ENCODE data around the gene CCL14. TPM values are rescaled to one million over a fixed set of nuclear protein-coding genes. Genes with fewer than 3 reads are reported as not detected.
"Not testable (repeated sequence)": the region's sequence is repeated elsewhere in the genome, so short reads cannot be mapped to it uniquely, and the experiment has no call there.

The CCL14 gene
- total RNA-seq, 1 donor from 2014 or later, result not detected

- Mint-ChIP-seq H3K4me1 (no peaks in the 10 kb centered on the region), H3K36me3 (ENCODE audit: low read depth) (no peaks in the 10 kb centered on the region), H3K27me3 (peaks cover 6% of the 10 kb centered on the region), H3K27ac (no peak overlapping the region), H3K9me3 (no peaks in the 10 kb centered on the region), H3K4me3 (no peak overlapping the region)
- DNase-seq, result no peak
- intact Hi-C loops (cut with micrococcal nuclease), result no loop called here
Observed at GRCh38 chr17:35944151-35944550, 42.4 kb downstream of the CCL14 start.

GRCh38 chr17:35943537-35943936 lies 43.0 kb downstream of the CCL14 start, which contains the start of gene LYZL6:
TSS of gene LYZL6 (minus strand) at chr17:35943713. CDS start at chr17:35939356, 4,357 bp downstream.
- H3K36me3 Mint-ChIP-seq (ENCODE audit: low read depth), result no peaks in the 10 kb centered on the region

GRCh38 chr17:35942588-35943186 lies 43.8 kb downstream of the CCL14 start:
- Mint-ChIP-seq H3K9me3 (no peaks in the 10 kb centered on the region), H3K27ac (no peak overlapping the region), H3K4me3 (no peak overlapping the region), H3K27me3 (peaks cover 8% of the 10 kb centered on the region), H3K4me1 (no peaks in the 10 kb centered on the region), H3K36me3 (ENCODE audit: low read depth) (no peaks in the 10 kb centered on the region)
- no peak for DNase-seq
- intact Hi-C loops (cut with micrococcal nuclease), result no loop called here

More at GRCh38 chr17:35943537-35943936, 43.0 kb downstream of the CCL14 start, which contains the start of gene LYZL6:
- intact Hi-C loops (cut with micrococcal nuclease), result no loop called here
- Mint-ChIP-seq H3K27ac (no peak within 1 kb of the TSS), H3K27me3 (peaks cover 8% of the 10 kb centered on the region), H3K4me1 (no peaks in the 10 kb centered on the region), H3K9me3 (no peaks in the 10 kb centered on the region), H3K4me3 (no peak within 1 kb of the TSS)
- no peak for DNase-seq

- H3K4me3 Mint-ChIP-seq; H3K4me1 Mint-ChIP-seq; H3K9me3 Mint-ChIP-seq; DNase-seq; H3K36me3 Mint-ChIP-seq (ENCODE audit: low read depth); H3K27ac Mint-ChIP-seq; intact Hi-C loops (cut with micrococcal nuclease): not testable (repeated sequence)
- peaks cover 16% of the 10 kb centered on the region for H3K27me3 Mint-ChIP-seq
Observed at GRCh38 chr17:35938492-35938891, 48.0 kb downstream of the CCL14 start.

GRCh38 chr17:35936063-35936462 lies 50.5 kb downstream of the CCL14 start:
- Mint-ChIP-seq H3K4me3 (no peak overlapping the region), H3K36me3 (ENCODE audit: low read depth) (no peaks in the 10 kb centered on the region), H3K9me3 (no peaks in the 10 kb centered on the region), H3K27me3 (peaks cover 14% of the 10 kb centered on the region), H3K4me1 (peaks cover 1% of the 10 kb centered on the region), H3K27ac (no peak overlapping the region)
- no peak for DNase-seq
- intact Hi-C loops (cut with micrococcal nuclease), result no loop called here

- Mint-ChIP-seq H3K27me3 (peaks cover 10% of the 10 kb centered on the region), H3K4me1 (peaks cover 13% of the 10 kb centered on the region), H3K36me3 (ENCODE audit: low read depth) (peaks cover 1% of the 10 kb centered on the region), H3K27ac (no peak overlapping the region), H3K4me3 (no peak overlapping the region), H3K9me3 (no peaks in the 10 kb centered on the region)
- intact Hi-C loops (cut with micrococcal nuclease), result no loop called here
- DNase-seq, result no peak
Observed at GRCh38 chr17:35934760-35935159, 51.8 kb downstream of the CCL14 start.

Other genes starting within 250 kb of the CCL14 start
- gene GAS2L2, start 233.5 kb downstream of the CCL14 start, total RNA-seq, result not detected in 2 replicates
- not detected in 2 replicates for gene C17orf50, start 225.8 kb downstream of the CCL14 start, total RNA-seq
- not detected in 2 replicates for gene MMP28, start 191.1 kb downstream of the CCL14 start, total RNA-seq
- gene TAF15, start 177.2 kb downstream of the CCL14 start, total RNA-seq, result 326 and 338 TPM in 2 replicates
- 0.14 TPM in 1 of 2 replicates, not detected in the other for gene HEATR9, start 117.8 kb downstream of the CCL14 start, total RNA-seq
- gene CCL5, start 106.4 kb downstream of the CCL14 start, total RNA-seq, result 19.6 and 20.7 TPM in 2 replicates
- gene RDM1, start 56.0 kb downstream of the CCL14 start, total RNA-seq, result 2.6 and 2.9 TPM in 2 replicates
- not detected in 2 replicates for gene LYZL6, start 43.0 kb downstream of the CCL14 start, total RNA-seq
- gene CCL16, start 5.2 kb downstream of the CCL14 start, total RNA-seq, result not detected in 2 replicates
- not detected in 2 replicates for gene CCL15, start 14.8 kb upstream of the CCL14 start, total RNA-seq
- not detected in 2 replicates for gene CCL23, start 31.2 kb upstream of the CCL14 start, total RNA-seq
- not detected in 2 replicates for gene CCL18, start 77.5 kb upstream of the CCL14 start, total RNA-seq
- 403 and 414 TPM in 2 replicates for gene CCL3, start 103.4 kb upstream of the CCL14 start, total RNA-seq
- gene CCL4, start 117.1 kb upstream of the CCL14 start, total RNA-seq, result 351 and 370 TPM in 2 replicates
- 8.9 and 9.8 TPM in 2 replicates for gene TBC1D3B, start 189.9 kb upstream of the CCL14 start, total RNA-seq
- gene CCL3L1, start 210.0 kb upstream of the CCL14 start, total RNA-seq, result 4.4 and 4.5 TPM in 2 replicates
- 11.5 and 11.9 TPM in 2 replicates for gene CCL4L2, start 224.3 kb upstream of the CCL14 start, total RNA-seq